Ovary (tissue), 9 donors: ENCODE results near the gene PTPRG. TPM values are rescaled to one million over a fixed set of nuclear protein-coding genes. Genes with fewer than 3 reads are reported as not detected.
"Not testable (repeated sequence)": the region's sequence is repeated elsewhere in the genome, so short reads cannot be mapped to it uniquely, and the experiment has no call there.

Experiments used
- DNase-seq, 5 donors: peaks; one replicate each; pipeline ENCODE4 v3.0.0-alpha.2; 2019 to 2020
- H3K27ac ChIP-seq, 2 donors: fragments of 200-600 bp; one replicate each; pipeline versions ENCODE4 v1.5.1 to v1.8.0; 2019 to 2022
- H3K27me3 ChIP-seq: fragments of 200-600 bp; one replicate; pipeline ENCODE4 v1.8.0; 2022
- H3K36me3 ChIP-seq: fragments of 200-600 bp; sonication (generic); one replicate; pipeline ENCODE4 v1.5.1; 2019
- H3K4me1 ChIP-seq: one replicate; pipeline ENCODE4 v1.8.1; 2013; ENCODE audit warnings: mild to moderate bottlenecking, moderate library complexity; ENCODE audit not compliant: insufficient read depth
- H3K4me3 ChIP-seq: fragments of 200-600 bp; sonication (generic); one replicate; pipeline ENCODE4 v1.5.1; 2017
- H3K9me3 ChIP-seq, 2 donors: fragments of 200-600 bp in 1 of 2; sonication (generic) in 1 of 2; one replicate each; pipeline versions ENCODE4 v1.5.1 to v1.8.1; 2013 to 2019; ENCODE audit warnings: mild to moderate bottlenecking in 1 of 2, moderate library complexity in 1 of 2
- CTCF ChIP-seq, 3 donors: fragments of 450-650 bp in 2 of 3; fragments of 200-600 bp in 1 of 3; IDR thresholded peaks; one replicate each; pipeline versions ENCODE4 v1.5.1 to v1.8.0; 2016 to 2022; ENCODE audit warnings: antibody characterized with exemption in 3 of 3, mild to moderate bottlenecking in 1 of 3
- EP300 ChIP-seq: sonication (generic); formaldehyde crosslinking; IDR thresholded peaks from one replicate; pipeline ENCODE4 v1.6.1; 2017; ENCODE audit warnings: antibody characterized with exemption
- POLR2A ChIP-seq: fragments of 450-650 bp; IDR thresholded peaks from one replicate; pipeline ENCODE4 v1.6.1; 2017; ENCODE audit warnings: antibody characterized with exemption, mild to moderate bottlenecking, moderate library complexity
- WGBS, 3 donors: extraction: QIAGEN DNeasy Blood & Tissue Kit in 1 of 3; methylation state at CpG; one replicate each; pipeline versions ENCODE4 v1.1.5 to v1.1.7; 2013 to 2017; 5-methylcytosine and 5-hydroxymethylcytosine counted together
- intact Hi-C, 4 donors: fragments of 100-400 bp; cut with DNase I; formaldehyde crosslinking; loops; one replicate each; pipeline versions ENCODE4 v1.11.0 to v1.15.1; 2022 to 2023
- polyA plus RNA-seq, 2 donors: library from polyadenylated mRNA; stranded (reverse); fragments of 200-250 nt in 1 of 2; fragments of 350-450 nt in 1 of 2; fragmentation: Illumina TruSeq in 1 of 2; extraction: RNeasy Lipid Tissue Mini Kit (QIAGEN cat#74804) in 1 of 2; gene quantifications; one replicate each; pipeline ENCODE4 v1.2.3, GENCODE V29; 2013 to 2014
- total RNA-seq, 7 donors: library from RNA; depleted of rRNA in 2 of 7; stranded (reverse); fragments of >200 nt in 2 of 7; fragmentation: NEBNext Ultra II Directional in 3 of 7; extraction: Animal tissue kit (Norgen Biotek cat#: 25700) in 3 of 7; gene quantifications; one replicate each; pipeline versions ENCODE4 v1.1.0 to v1.2.4, GENCODE V29; 2016 to 2023
- donor health status: DM: no; HTN: no; CAD: no; lungs with moderate emphysema.
- donor health status: DM: no; HTN: no; CAD: no.
- donor health status: Bipolar disorder and iron deficiency.
- donor health status: DM: yes; HTN: yes; CAD: no.
- donor health status: DM: no; HTN: no; CAD: no.
- donor health status: DM: yes; HTN: yes; CAD: no.

Gene PTPRG
- total and polyA plus RNA-seq, 9 donors: 18.2 to 87.9 (median 47.7) TPM

- Histone ChIP-seq H3K27me3 (no peaks in the 10 kb centered on the region), H3K36me3 (no peaks in the 10 kb centered on the region), H3K4me3 (no peak overlapping the region), H3K9me3 (no peaks in the 10 kb centered on the region), H3K27ac (no peak overlapping the region), H3K4me1 (peaks cover 9% of the 10 kb centered on the region)
- intact Hi-C loops: no loop called here
- TF ChIP-seq CTCF (IDR thresholded peaks at IDR 0.05): no peak
- TF ChIP-seq POLR2A: no peak
- TF ChIP-seq EP300: no peak
- no peak for DNase-seq
- 78 to 97% (median 96%) methylated on average over 2 of the region's 2 CpGs for WGBS, 3 donors
Observed at GRCh38 chr3:61743686-61744242, 182.4 kb downstream of the PTPRG start.

GRCh38 chr3:61748288-61748687, 186.9 kb downstream of the PTPRG start:
- TF ChIP-seq CTCF (IDR thresholded peaks at IDR 0.05) (no peak), EP300 (no peak), POLR2A (no peak)
- no peaks in the 10 kb centered on the region for H3K27me3 ChIP-seq
- WGBS, 3 donors: 94 to 98% (median 95%) methylated on average over 3 of the region's 3 CpGs
- H3K4me1 ChIP-seq: peaks cover 6% of the 10 kb centered on the region
- H3K27ac ChIP-seq: no peak overlapping the region
- DNase-seq: no peak
- no peaks in the 10 kb centered on the region for H3K9me3 ChIP-seq
- no peak overlapping the region for H3K4me3 ChIP-seq
- intact Hi-C loops: no loop called here
- no peaks in the 10 kb centered on the region for H3K36me3 ChIP-seq

- Histone ChIP-seq H3K4me3 (no peak overlapping the region), H3K9me3 (no peaks in the 10 kb centered on the region), H3K27me3 (no peaks in the 10 kb centered on the region), H3K4me1 (peaks cover 13% of the 10 kb centered on the region), H3K27ac (no peak overlapping the region), H3K36me3 (no peaks in the 10 kb centered on the region)
- intact Hi-C loops: no loop called here
- TF ChIP-seq POLR2A (no peak), CTCF (IDR thresholded peaks at IDR 0.05) (no peak), EP300 (no peak)
- DNase-seq: no peak
- 50 to 68% (median 65%) methylated on average over 2 of the region's 2 CpGs for WGBS, 3 donors
Observed at GRCh38 chr3:61750766-61751165, 189.4 kb downstream of the PTPRG start.

GRCh38 chr3:61758839-61759238, 197.5 kb downstream of the PTPRG start:
- TF ChIP-seq EP300 (no peak), CTCF (IDR thresholded peaks at IDR 0.05) (no peak), POLR2A (no peak)
- H3K4me1 ChIP-seq: peaks cover 8% of the 10 kb centered on the region
- H3K4me3 ChIP-seq: no peak overlapping the region
- DNase-seq: no peak
- no peaks in the 10 kb centered on the region for H3K36me3 ChIP-seq
- no peaks in the 10 kb centered on the region for H3K27me3 ChIP-seq
- no peak overlapping the region for H3K27ac ChIP-seq
- WGBS, 3 donors: 94 to 99% (median 97%) methylated on average over 3 of the region's 3 CpGs
- H3K9me3 ChIP-seq: no peaks in the 10 kb centered on the region
- intact Hi-C loops: no loop called here

- H3K4me3 ChIP-seq, H3K9me3 ChIP-seq, H3K36me3 ChIP-seq, DNase-seq, H3K4me1 ChIP-seq, H3K27ac ChIP-seq, intact Hi-C loops, H3K27me3 ChIP-seq: not testable (repeated sequence)
- 97 to 100% (median 97%) methylated on average over 2 of the region's 2 CpGs for WGBS, 3 donors
Observed at GRCh38 chr3:61760783-61761182, 199.4 kb downstream of the PTPRG start.
